CD4-positive, alpha-beta T cell treated with Interleukin-15 for 4 hours (primary cell): Measurements from ENCODE around the gene BPNT1.
"Not testable (repeated sequence)": the region's sequence is repeated elsewhere in the genome, so short reads cannot be mapped to it uniquely, and the experiment has no call there.

ENCODE experiments used
- DNase-seq: peaks from one replicate; pipeline ENCODE4 v3.0.0-alpha.2; 2020; ENCODE audit warnings: low spot score

BPNT1 gene

GRCh38 chr1:220089650-220090556 is at the start of gene BPNT1:
TSS of gene BPNT1 (minus strand) at chr1:220089788. CDS start at chr1:220079846, 9,942 bp downstream.
- DNase-seq = peak; percentile 99

GRCh38 chr1:220137019-220137786 is 47.6 kb upstream of the BPNT1 start:
- peak; percentile 46 for DNase-seq

GRCh38 chr1:220135755-220136154 is 46.2 kb upstream of the BPNT1 start:
- no peak for DNase-seq

- DNase-seq = no peak
Measured at GRCh38 chr1:220129479-220130210, 40.1 kb upstream of the BPNT1 start.

GRCh38 chr1:220127076-220127475 is 37.5 kb upstream of the BPNT1 start:
- no peak for DNase-seq

- no peak for DNase-seq
Measured at GRCh38 chr1:220124542-220124941, 35.0 kb upstream of the BPNT1 start.

GRCh38 chr1:220123889-220124288 is 34.3 kb upstream of the BPNT1 start:
- DNase-seq = no peak

GRCh38 chr1:220123066-220123465 is 33.5 kb upstream of the BPNT1 start:
- DNase-seq = no peak

- DNase-seq = no peak
Measured at GRCh38 chr1:220121791-220122530, 32.4 kb upstream of the BPNT1 start.

GRCh38 chr1:220119043-220119512 is 29.5 kb upstream of the BPNT1 start:
- DNase-seq = no peak

- peak; percentile 68 for DNase-seq
Measured at GRCh38 chr1:220113136-220113695, 23.6 kb upstream of the BPNT1 start.

GRCh38 chr1:220112600-220112999 is 23.0 kb upstream of the BPNT1 start:
- DNase-seq = not testable (repeated sequence)

- not testable (repeated sequence) for DNase-seq
Measured at GRCh38 chr1:220110473-220110872, 20.9 kb upstream of the BPNT1 start.

GRCh38 chr1:220099826-220100225 is 10.2 kb upstream of the BPNT1 start:
- no peak for DNase-seq

- peak; percentile 93 for DNase-seq
Measured at GRCh38 chr1:220094016-220094911, 4.7 kb upstream of the BPNT1 start, which contains the start of gene IARS2. TSS of gene IARS2 (plus strand) at chr1:220094132. CDS start at chr1:220094217, 85 bp downstream.

GRCh38 chr1:220093361-220094015 is 3.9 kb upstream of the BPNT1 start:
- DNase-seq = no peak

GRCh38 chr1:220092694-220093093 is 3.1 kb upstream of the BPNT1 start:
- no peak for DNase-seq

GRCh38 chr1:220086261-220086686 is 3.3 kb downstream of the BPNT1 start:
- DNase-seq = not testable (repeated sequence)

GRCh38 chr1:220084460-220084859 is 5.1 kb downstream of the BPNT1 start:
- no peak for DNase-seq
